CD14-positive monocyte (primary cell): ENCODE results near the gene MPV17L. TPM values are rescaled to one million over a fixed set of nuclear protein-coding genes. Genes with fewer than 3 reads are reported as not detected.

Experiments used
- DNase-seq, 3 donors: peaks; one replicate each; pipeline ENCODE4 v3.0.0-alpha.2; 2011 to 2022
- H2AFZ ChIP-seq: 2 replicates; pipeline ENCODE4 v1.6.0; 2012; ENCODE audit warnings: mild to moderate bottlenecking, low read depth, low read length, inconsistent platforms; ENCODE audit not compliant: insufficient read depth, poor library complexity, severe bottlenecking
- H3K27ac ChIP-seq, 2 donors: 1 replicate in 1 of 2; 2 replicates in 1 of 2; pipeline ENCODE4 v1.5.1; 2012 to 2013; ENCODE audit warnings: low read length in 2 of 2, control low read depth in 1 of 2, inconsistent platforms in 1 of 2, low read depth in 1 of 2, mild to moderate bottlenecking in 1 of 2
- H3K27me3 ChIP-seq, 2 donors: one replicate each; pipeline versions ENCODE4 v1.6.0 to v1.6.1; 2011 to 2013; ENCODE audit warnings: low read length in 2 of 2; ENCODE audit not compliant: control insufficient read depth in 2 of 2, insufficient read depth in 2 of 2
- H3K36me3 ChIP-seq, 2 donors: replicated peaks in 1 of 2; 1 replicate in 1 of 2; 2 replicates in 1 of 2; pipeline versions ENCODE4 v1.5.1 to v1.6.1; 2012 to 2013; ENCODE audit warnings: low read length in 2 of 2, control low read depth in 1 of 2, inconsistent platforms in 1 of 2, mild to moderate bottlenecking in 1 of 2; ENCODE audit not compliant: insufficient read depth in 2 of 2, control insufficient read depth in 1 of 2
- H3K4me1 ChIP-seq, 2 donors: 1 replicate in 1 of 2; 2 replicates in 1 of 2; pipeline versions ENCODE4 v1.5.1 to v1.6.1; 2012 to 2013; ENCODE audit warnings: low read length in 2 of 2, control low read depth in 1 of 2, inconsistent platforms in 1 of 2, mild to moderate bottlenecking in 1 of 2, moderate library complexity in 1 of 2; ENCODE audit not compliant: insufficient read depth in 2 of 2, control insufficient read depth in 1 of 2
- H3K4me2 ChIP-seq: replicated peaks from 2 replicates; pipeline ENCODE3; 2012; ENCODE audit warnings: low read length, moderate library complexity, mild to moderate bottlenecking; ENCODE audit not compliant: poor library complexity, severe bottlenecking; ENCODE audit errors: extremely low read depth
- H3K4me3 ChIP-seq, 3 experiments: fragments of 200-600 bp in 1 of 3; sonication (generic) in 1 of 3; replicated peaks in 1 of 3; 1 replicate in 2 of 3; 2 replicates in 1 of 3; pipeline ENCODE4 v1.5.1; 2011 to 2013; ENCODE audit warnings: low read length in 3 of 3, mild to moderate bottlenecking in 3 of 3, control low read depth in 2 of 3, low read depth in 2 of 3, inconsistent platforms in 1 of 3, moderate library complexity in 1 of 3
- H3K79me2 ChIP-seq: 2 replicates; pipeline ENCODE4 v1.6.0; 2012; ENCODE audit warnings: mild to moderate bottlenecking, control low read depth, inconsistent platforms, low read length, moderate library complexity; ENCODE audit not compliant: insufficient read depth
- H3K9ac ChIP-seq: 2 replicates; pipeline ENCODE4 v1.6.0; 2017; ENCODE audit warnings: low read length, mild to moderate bottlenecking; ENCODE audit not compliant: insufficient read depth, poor library complexity, severe bottlenecking
- H3K9me3 ChIP-seq, 2 donors: replicated peaks in 1 of 2; 1 replicate in 1 of 2; 2 replicates in 1 of 2; pipeline versions ENCODE4 v1.5.1 to v1.6.1; 2012 to 2013; ENCODE audit warnings: low read length in 2 of 2, control low read depth in 1 of 2; ENCODE audit not compliant: control insufficient read depth in 1 of 2, insufficient read depth in 1 of 2
- H4K20me1 ChIP-seq: 2 replicates; pipeline ENCODE4 v1.6.0; 2012; ENCODE audit warnings: mild to moderate bottlenecking, low read length, control low read depth, moderate library complexity; ENCODE audit not compliant: insufficient read depth
- H3K27ac Mint-ChIP-seq, 7 donors: one replicate each; pipeline ENCODE4 v1.8.0; 2020; ENCODE audit warnings: mild to moderate bottlenecking in 7 of 7, mixed read lengths in 7 of 7, moderate library complexity in 6 of 7, inconsistent platforms in 2 of 7
- H3K27me3 Mint-ChIP-seq, 3 donors: one replicate each; pipeline ENCODE4 v1.8.0; 2021 to 2022; ENCODE audit warnings: low read depth in 3 of 3, mild to moderate bottlenecking in 3 of 3, mixed read lengths in 3 of 3, moderate library complexity in 3 of 3, inconsistent platforms in 1 of 3
- H3K36me3 Mint-ChIP-seq, 2 donors: one replicate each; pipeline ENCODE4 v1.8.0; 2020; ENCODE audit warnings: mixed read lengths in 2 of 2, inconsistent platforms in 1 of 2, mild to moderate bottlenecking in 1 of 2
- H3K4me1 Mint-ChIP-seq: one replicate; pipeline ENCODE4 v1.8.0; 2020; ENCODE audit warnings: mild to moderate bottlenecking, mixed read lengths
- H3K4me3 Mint-ChIP-seq, 2 donors: one replicate each; pipeline ENCODE4 v1.8.0; 2020; ENCODE audit warnings: mild to moderate bottlenecking in 2 of 2, mixed read lengths in 2 of 2, moderate library complexity in 1 of 2
- H3K9me3 Mint-ChIP-seq, 7 donors: one replicate each; pipeline ENCODE4 v1.8.0; 2020 to 2022; ENCODE audit warnings: mixed read lengths in 7 of 7, mild to moderate bottlenecking in 6 of 7, moderate library complexity in 6 of 7, inconsistent platforms in 2 of 7
- WGBS: methylation state at CpG from one replicate; pipeline ENCODE4 v1.1.5; 2013; ENCODE audit warnings: missing lambda C conversion rate; ENCODE audit not compliant: insufficient coverage; 5-methylcytosine and 5-hydroxymethylcytosine counted together
- intact Hi-C, 2 donors: fragments of 100-400 bp; cut with micrococcal nuclease; formaldehyde crosslinking; loops; one replicate each; pipeline versions ENCODE4 v1.15.0 to v1.15.1; 2023
- polyA plus RNA-seq, 3 donors: library from polyadenylated mRNA; depleted of rRNA in 1 of 3; unstranded in 2 of 3; stranded (reverse) in 1 of 3; fragments of 300-500 nt in 2 of 3; fragments of >200 nt in 1 of 3; fragmentation: Illumina TruSeq in 2 of 3; gene quantifications; 1 replicate in 2 of 3; 2 replicates in 1 of 3; pipeline ENCODE4 v1.2.3, GENCODE V29; 2012 to 2021
- TF ChIP-seq, protein P1 (sequence below): fragments of 200-600 bp; IDR thresholded peaks from one replicate; pipeline ENCODE4 v1.8.0; 2022; ENCODE audit warnings: antibody characterized with exemption, mild to moderate bottlenecking

MPV17L gene
- polyA plus RNA-seq, 3 donors = 0.13 to 0.58 TPM; not detected in 1

- H3K27ac Mint-ChIP-seq = no peak overlapping the region
- H3K4me1 Mint-ChIP-seq = no peaks in the 10 kb centered on the region
- TF ChIP-seq, protein P1, sequence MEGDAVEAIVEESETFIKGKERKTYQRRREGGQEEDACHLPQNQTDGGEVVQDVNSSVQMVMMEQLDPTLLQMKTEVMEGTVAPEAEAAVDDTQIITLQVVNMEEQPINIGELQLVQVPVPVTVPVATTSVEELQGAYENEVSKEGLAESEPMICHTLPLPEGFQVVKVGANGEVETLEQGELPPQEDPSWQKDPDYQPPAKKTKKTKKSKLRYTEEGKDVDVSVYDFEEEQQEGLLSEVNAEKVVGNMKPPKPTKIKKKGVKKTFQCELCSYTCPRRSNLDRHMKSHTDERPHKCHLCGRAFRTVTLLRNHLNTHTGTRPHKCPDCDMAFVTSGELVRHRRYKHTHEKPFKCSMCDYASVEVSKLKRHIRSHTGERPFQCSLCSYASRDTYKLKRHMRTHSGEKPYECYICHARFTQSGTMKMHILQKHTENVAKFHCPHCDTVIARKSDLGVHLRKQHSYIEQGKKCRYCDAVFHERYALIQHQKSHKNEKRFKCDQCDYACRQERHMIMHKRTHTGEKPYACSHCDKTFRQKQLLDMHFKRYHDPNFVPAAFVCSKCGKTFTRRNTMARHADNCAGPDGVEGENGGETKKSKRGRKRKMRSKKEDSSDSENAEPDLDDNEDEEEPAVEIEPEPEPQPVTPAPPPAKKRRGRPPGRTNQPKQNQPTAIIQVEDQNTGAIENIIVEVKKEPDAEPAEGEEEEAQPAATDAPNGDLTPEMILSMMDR = no peak
- H3K9me3 Mint-ChIP-seq = peaks cover 0 to 2% (median 0%) of the 10 kb centered on the region in 7 donors
- H3K27me3 ChIP-seq = no peaks in the 10 kb centered on the region
- H4K20me1 ChIP-seq = no peaks in the 10 kb centered on the region
- no peak overlapping the region for H3K27ac ChIP-seq
- no peaks in the 10 kb centered on the region for H3K4me1 ChIP-seq
- H3K36me3 Mint-ChIP-seq = no peaks in the 10 kb centered on the region
- H2AFZ ChIP-seq = no peak overlapping the region
- no peak overlapping the region for H3K4me2 ChIP-seq
- no peak overlapping the region for H3K4me3 Mint-ChIP-seq
- DNase-seq = no peak
- WGBS = 89% methylated on average over 4 of the region's 6 CpGs
- H3K4me3 ChIP-seq = no peak overlapping the region
- intact Hi-C loops = no loop called here
- no peaks in the 10 kb centered on the region for H3K79me2 ChIP-seq
- peaks cover 2 to 7% (median 6%) of the 10 kb centered on the region in 3 donors for H3K27me3 Mint-ChIP-seq
- no peak overlapping the region for H3K9ac ChIP-seq
- no peaks in the 10 kb centered on the region for H3K36me3 ChIP-seq
- no peaks in the 10 kb centered on the region for H3K9me3 ChIP-seq
Measured at GRCh38 chr16:15461376-15461775, 65.8 kb downstream of the MPV17L start.

Other genes starting within 250 kb of the MPV17L start
- 10 to 100 TPM in 1 of 3 donors, not detected in 2; 16.2 TPM for gene NPIPA5, start 17.5 kb upstream of the MPV17L start, polyA plus RNA-seq
- gene BMERB1, start 38.8 kb downstream of the MPV17L start, polyA plus RNA-seq = under 1 TPM; 0.11 to 0.28 (median 0.11) TPM
- gene MARF1, start 247.4 kb downstream of the MPV17L start, polyA plus RNA-seq = 10 to 100 TPM in 1 of 3 donors, 1 to 10 TPM in 2; 5.7 to 39.9 (median 9.8) TPM